ENCODE results near the gene OR7D2. TPM values are rescaled to one million over a fixed set of nuclear protein-coding genes. Genes with fewer than 3 reads are reported as not detected.

Gene OR7D2
- total RNA-seq, 1 donor from 2014 or later, result not detected

DNA sequence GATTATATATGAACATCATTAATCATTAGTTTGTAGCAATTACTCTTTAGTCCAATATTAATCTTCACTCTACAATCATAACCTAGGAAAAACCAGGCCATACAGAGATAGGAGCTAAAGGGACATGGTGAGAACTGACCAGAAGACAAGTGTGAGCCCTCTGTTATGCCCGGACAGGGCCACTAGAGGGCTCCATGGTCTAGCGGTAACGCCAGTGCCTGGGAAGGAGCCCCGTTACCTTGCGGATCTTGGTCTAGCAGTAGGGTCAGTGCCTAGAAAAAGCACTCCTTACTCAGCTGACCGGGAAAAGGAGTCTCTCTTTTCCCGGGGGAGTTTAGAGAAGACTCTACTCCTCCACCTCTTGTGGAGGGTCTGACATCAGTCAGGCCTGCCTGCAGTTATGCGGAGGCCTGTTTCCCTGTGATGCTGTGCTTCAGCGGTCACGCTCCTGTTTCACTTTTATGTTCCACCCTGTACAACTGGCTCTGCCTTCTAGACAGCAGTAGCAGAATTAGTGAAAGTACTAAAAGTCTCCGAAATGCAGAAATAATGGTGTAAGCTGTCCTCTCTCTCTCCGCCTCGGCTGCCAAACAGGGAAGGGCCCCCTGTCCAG is 26.8 kb downstream of the OR7D2 start:
- DNase-seq (ENCODE audit: low spot score), result no peak

- DNase-seq (ENCODE audit: low spot score), result no peak
Observed at GRCh38 chr19:9219489-9219888, 40.7 kb downstream of the OR7D2 start, which contains the start of gene OR7D4. OR7D4 (minus strand) TSS chr19:9219589; CDS start chr19:9214837, 4,752 bp downstream.

Other genes starting within 250 kb of the OR7D2 start
- 0.90 TPM for gene MUC16, start 168.6 kb upstream of the OR7D2 start, total RNA-seq
- gene OR1M1, start 91.9 kb upstream of the OR7D2 start, total RNA-seq, result not detected
- gene OR7G2, start 71.5 kb upstream of the OR7D2 start, total RNA-seq, result not detected
- not detected for gene OR7G1, start 63.2 kb upstream of the OR7D2 start, total RNA-seq
- gene OR7G3, start 52.0 kb upstream of the OR7D2 start, total RNA-seq, result not detected
- gene ZNF317, start 38.6 kb upstream of the OR7D2 start, total RNA-seq, result 28.3 TPM
- not detected for gene OR7D4, start 40.6 kb downstream of the OR7D2 start, total RNA-seq
- gene OR7E24, start 72.0 kb downstream of the OR7D2 start, total RNA-seq, result not detected
- 3.6 TPM for gene ZNF699, start 130.9 kb downstream of the OR7D2 start, total RNA-seq
- 9.7 TPM for gene ZNF559, start 145.2 kb downstream of the OR7D2 start, total RNA-seq
- gene ZNF177, start 184.0 kb downstream of the OR7D2 start, total RNA-seq, result 0.48 TPM